Right hindlimb (tissue), 1 donor: ENCODE results near the gene SLC16A2.
"Not testable (repeated sequence)": the region's sequence is repeated elsewhere in the genome, so short reads cannot be mapped to it uniquely, and the experiment has no call there.

Experiments
- DNase-seq: peaks from one replicate; pipeline ENCODE4 v3.0.0-alpha.2; 2018

SLC16A2 gene

GRCh38 chrX:74510401-74510800, 89.1 kb downstream of the SLC16A2 start:
- DNase-seq: no peak

GRCh38 chrX:74511704-74512103, 90.4 kb downstream of the SLC16A2 start:
- no peak for DNase-seq

- peak; percentile 24 for DNase-seq
Measured at GRCh38 chrX:74514384-74514783, 93.1 kb downstream of the SLC16A2 start.

GRCh38 chrX:74515356-74515755, 94.1 kb downstream of the SLC16A2 start:
- DNase-seq: no peak

- DNase-seq: not testable (repeated sequence)
Measured at GRCh38 chrX:74516013-74516412, 94.7 kb downstream of the SLC16A2 start.

- no peak for DNase-seq
Measured at GRCh38 chrX:74519870-74520269, 98.6 kb downstream of the SLC16A2 start.

GRCh38 chrX:74520291-74520690, 99.0 kb downstream of the SLC16A2 start:
- DNase-seq: no peak

- no peak for DNase-seq
Measured at GRCh38 chrX:74520896-74521295, 99.6 kb downstream of the SLC16A2 start.

- peak; percentile 85 for DNase-seq
Measured at GRCh38 chrX:74521961-74522751, 100.9 kb downstream of the SLC16A2 start.

GRCh38 chrX:74523224-74523623, 101.9 kb downstream of the SLC16A2 start:
- DNase-seq: no peak

GRCh38 chrX:74523870-74524735, 102.8 kb downstream of the SLC16A2 start:
- DNase-seq: no peak

GRCh38 chrX:74525116-74525515, 103.8 kb downstream of the SLC16A2 start:
- no peak for DNase-seq

- DNase-seq: no peak
Measured at GRCh38 chrX:74526764-74527163, 105.5 kb downstream of the SLC16A2 start.

- no peak for DNase-seq
Measured at GRCh38 chrX:74527350-74527749, 106.1 kb downstream of the SLC16A2 start.

GRCh38 chrX:74529311-74529710, 108.0 kb downstream of the SLC16A2 start:
- DNase-seq: no peak

- no peak for DNase-seq
Measured at GRCh38 chrX:74531081-74531480, 109.8 kb downstream of the SLC16A2 start.

GRCh38 chrX:74534569-74535038, 113.3 kb downstream of the SLC16A2 start:
- no peak for DNase-seq

GRCh38 chrX:74535086-74535407, 113.8 kb downstream of the SLC16A2 start:
- DNase-seq: no peak

GRCh38 chrX:74535408-74536151, 114.3 kb downstream of the SLC16A2 start:
- peak; percentile 83 for DNase-seq

GRCh38 chrX:74536152-74536831, 115.0 kb downstream of the SLC16A2 start:
- peak; percentile 95 for DNase-seq

- peak; percentile 62 for DNase-seq
Measured at GRCh38 chrX:74536832-74537371, 115.6 kb downstream of the SLC16A2 start.

GRCh38 chrX:74540635-74541249, 119.4 kb downstream of the SLC16A2 start:
- DNase-seq: no peak
